ENCODE measurements around the gene NAA80. TPM values are rescaled to one million over a fixed set of nuclear protein-coding genes. Genes with fewer than 3 reads are reported as not detected.

Gene NAA80
- total and polyA plus RNA-seq, 2 of the 13 experiments (the other 11 are each of a cell fraction or from before 2014, with no cell fraction given) = 3.4 to 8.7 TPM

- TF ChIP-seq THAP9 (CRISPR knock-in tag; IDR thresholded peaks at IDR 0.05; ENCODE audit: borderline replicate concordance) (peak; percentile 27; the same call in 1 of the 2 replicates), THRA (CRISPR knock-in tag; IDR thresholded peaks at IDR 0.05; ENCODE audit: borderline replicate concordance) (peak; percentile 45), HHEX (CRISPR knock-in tag; IDR thresholded peaks at IDR 0.05) (no peak), ZXDC (CRISPR knock-in tag; IDR thresholded peaks at IDR 0.05) (no peak), ZNF564 (CRISPR knock-in tag; IDR thresholded peaks at IDR 0.05) (peak; percentile 63; the same call in 1 of the 2 replicates), ETV6 (CRISPR knock-in tag; conservative IDR thresholded peaks at IDR 0.05) (peak; percentile 10; the same call in 1 of the 2 replicates), ZBTB10 (CRISPR knock-in tag; IDR thresholded peaks at IDR 0.05; ENCODE audit: borderline replicate concordance) (no peak), ZFP1 (CRISPR knock-in tag; IDR thresholded peaks at IDR 0.05) (0 out of 2 replicates have a peak, but pooled peaks have one; percentile 47), ZNF431 (CRISPR knock-in tag; IDR thresholded peaks at IDR 0.05; ENCODE audit: borderline replicate concordance, low read depth) (no peak; the same call in 1 of the 2 replicates), RCOR2 (CRISPR knock-in tag; IDR thresholded peaks at IDR 0.05) (0 out of 2 replicates have a peak, but pooled peaks have one; percentile 33), ZSCAN22 (CRISPR knock-in tag; IDR thresholded peaks at IDR 0.05) (no peak), BRCA1 (CRISPR knock-in tag; IDR thresholded peaks at IDR 0.05) (no peak), TAF15 (IDR thresholded peaks at IDR 0.05; ENCODE audit: low read depth, low read length, poor library complexity, severe bottlenecking) (no peak), ZNF24 (IDR thresholded peaks at IDR 0.05) (no peak), ZNF589 (CRISPR knock-in tag; conservative IDR thresholded peaks at IDR 0.05) (no peak), U2AF2 (IDR thresholded peaks at IDR 0.05; ENCODE audit: low read depth, low read length) (no peak), GFI1 (CRISPR knock-in tag; IDR thresholded peaks at IDR 0.05; ENCODE audit: borderline replicate concordance) (0 out of 2 replicates have a peak, but pooled peaks have one; percentile 53), BCL3 (CRISPR knock-in tag; IDR thresholded peaks at IDR 0.05) (0 out of 2 replicates have a peak, but pooled peaks have one; percentile 73)
Observed at GRCh38 chr3:50327943-50328691, 28.9 kb upstream of the NAA80 start, which contains the start of gene TUSC2 (continued).
